ENCODE data around the gene JCHAIN. TPM values are rescaled to one million over a fixed set of nuclear protein-coding genes. Genes with fewer than 3 reads are reported as not detected.

The JCHAIN gene
- total RNA-seq, 1 donor from 2014 or later = 0.47 TPM

DNA sequence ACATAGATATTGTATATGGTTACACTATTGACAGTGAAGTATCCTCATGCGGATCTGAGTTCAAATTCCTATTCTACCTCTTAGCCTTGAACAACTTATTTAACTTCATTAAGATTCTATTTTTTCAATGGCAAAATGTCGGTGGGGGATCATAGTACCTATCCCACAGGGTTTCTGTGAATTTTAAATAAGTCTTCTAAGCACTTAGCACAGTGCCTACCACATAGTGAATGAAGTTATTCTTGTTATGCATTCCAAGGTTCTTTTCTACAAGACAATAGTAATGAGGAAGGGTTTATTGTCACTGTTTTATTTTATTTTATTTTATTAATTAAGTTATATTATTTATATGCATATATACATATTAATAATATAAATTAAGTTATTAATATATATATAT lies 46.5 kb downstream of the JCHAIN start:
- peaks cover 2% of the 10 kb centered on the region for H3K27me3 Mint-ChIP-seq (ENCODE audit: low read depth)
- H3K27ac Mint-ChIP-seq = no peak overlapping the region
- TF ChIP-seq, protein P1, sequence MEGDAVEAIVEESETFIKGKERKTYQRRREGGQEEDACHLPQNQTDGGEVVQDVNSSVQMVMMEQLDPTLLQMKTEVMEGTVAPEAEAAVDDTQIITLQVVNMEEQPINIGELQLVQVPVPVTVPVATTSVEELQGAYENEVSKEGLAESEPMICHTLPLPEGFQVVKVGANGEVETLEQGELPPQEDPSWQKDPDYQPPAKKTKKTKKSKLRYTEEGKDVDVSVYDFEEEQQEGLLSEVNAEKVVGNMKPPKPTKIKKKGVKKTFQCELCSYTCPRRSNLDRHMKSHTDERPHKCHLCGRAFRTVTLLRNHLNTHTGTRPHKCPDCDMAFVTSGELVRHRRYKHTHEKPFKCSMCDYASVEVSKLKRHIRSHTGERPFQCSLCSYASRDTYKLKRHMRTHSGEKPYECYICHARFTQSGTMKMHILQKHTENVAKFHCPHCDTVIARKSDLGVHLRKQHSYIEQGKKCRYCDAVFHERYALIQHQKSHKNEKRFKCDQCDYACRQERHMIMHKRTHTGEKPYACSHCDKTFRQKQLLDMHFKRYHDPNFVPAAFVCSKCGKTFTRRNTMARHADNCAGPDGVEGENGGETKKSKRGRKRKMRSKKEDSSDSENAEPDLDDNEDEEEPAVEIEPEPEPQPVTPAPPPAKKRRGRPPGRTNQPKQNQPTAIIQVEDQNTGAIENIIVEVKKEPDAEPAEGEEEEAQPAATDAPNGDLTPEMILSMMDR (IDR thresholded peaks at IDR 0.05; ENCODE audit: unreplicated experiment) = no peak

DNA sequence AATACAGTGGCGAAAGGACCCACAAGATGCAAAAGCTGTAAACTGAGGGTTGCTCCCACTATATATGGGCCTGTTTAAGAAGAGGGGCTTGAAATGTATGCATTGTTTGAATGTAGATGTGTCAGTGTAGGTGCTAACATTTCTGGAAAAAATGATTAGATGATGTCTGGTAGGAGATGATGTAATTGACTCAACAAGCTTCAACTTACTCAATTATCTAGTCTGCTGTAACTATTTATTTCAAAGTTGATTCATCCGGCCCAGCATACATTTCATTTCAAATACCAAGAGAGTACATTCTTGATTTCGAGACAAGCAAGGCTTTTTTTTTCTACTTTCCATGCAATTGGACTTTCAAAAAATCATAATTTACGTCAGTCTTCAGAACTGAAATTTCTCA lies 47.0 kb downstream of the JCHAIN start:
- no peak for DNase-seq (ENCODE audit: low spot score in 2 of 2, unreplicated experiment in 2 of 2)
- no peak overlapping the region for H3K4me3 Mint-ChIP-seq
- H3K9me3 Mint-ChIP-seq = peaks cover 5% of the 10 kb centered on the region
- no peak overlapping the region for H3K27ac Mint-ChIP-seq
- peaks cover 2% of the 10 kb centered on the region for H3K27me3 Mint-ChIP-seq (ENCODE audit: low read depth)
- H3K36me3 Mint-ChIP-seq = no peaks in the 10 kb centered on the region
- TF ChIP-seq, protein P1 (IDR thresholded peaks at IDR 0.05; ENCODE audit: unreplicated experiment) = no peak
- peaks cover 1% of the 10 kb centered on the region for H3K4me1 Mint-ChIP-seq

More for the DNA sequence above, 46.5 kb downstream of the JCHAIN start:
- Mint-ChIP-seq H3K36me3 (no peaks in the 10 kb centered on the region), H3K9me3 (peaks cover 5% of the 10 kb centered on the region), H3K4me1 (no peaks in the 10 kb centered on the region), H3K4me3 (no peak overlapping the region)
- DNase-seq (ENCODE audit: low spot score in 2 of 2, unreplicated experiment in 2 of 2) = no peak

DNA sequence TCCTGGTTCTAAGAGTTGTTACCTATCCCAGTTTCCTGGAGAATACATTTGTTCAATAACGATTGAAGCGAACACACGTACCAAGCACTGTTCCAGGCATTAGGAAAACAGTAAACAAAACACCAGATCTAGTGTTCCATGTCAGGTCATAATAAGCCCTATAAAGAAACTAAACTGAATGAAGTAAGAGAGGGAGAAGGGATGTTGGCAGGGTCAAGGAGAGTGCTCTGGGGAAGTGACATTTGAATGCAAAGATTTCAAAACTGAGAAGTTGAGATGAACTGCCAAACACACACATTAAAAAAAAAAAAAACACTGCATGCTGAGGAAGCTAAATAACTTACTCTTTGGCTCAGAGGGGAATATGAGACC lies 52.1 kb downstream of the JCHAIN start:
- DNase-seq (ENCODE audit: low spot score in 2 of 2, unreplicated experiment in 2 of 2) = no peak
- Mint-ChIP-seq H3K4me1 (peaks cover 19% of the 10 kb centered on the region), H3K4me3 (no peak overlapping the region), H3K27ac (peak overlapping the region; percentile 48), H3K36me3 (no peaks in the 10 kb centered on the region), H3K27me3 (ENCODE audit: low read depth) (peaks cover 2% of the 10 kb centered on the region), H3K9me3 (peaks cover 5% of the 10 kb centered on the region)
- TF ChIP-seq, protein P1 (IDR thresholded peaks at IDR 0.05; ENCODE audit: unreplicated experiment) = no peak

DNA sequence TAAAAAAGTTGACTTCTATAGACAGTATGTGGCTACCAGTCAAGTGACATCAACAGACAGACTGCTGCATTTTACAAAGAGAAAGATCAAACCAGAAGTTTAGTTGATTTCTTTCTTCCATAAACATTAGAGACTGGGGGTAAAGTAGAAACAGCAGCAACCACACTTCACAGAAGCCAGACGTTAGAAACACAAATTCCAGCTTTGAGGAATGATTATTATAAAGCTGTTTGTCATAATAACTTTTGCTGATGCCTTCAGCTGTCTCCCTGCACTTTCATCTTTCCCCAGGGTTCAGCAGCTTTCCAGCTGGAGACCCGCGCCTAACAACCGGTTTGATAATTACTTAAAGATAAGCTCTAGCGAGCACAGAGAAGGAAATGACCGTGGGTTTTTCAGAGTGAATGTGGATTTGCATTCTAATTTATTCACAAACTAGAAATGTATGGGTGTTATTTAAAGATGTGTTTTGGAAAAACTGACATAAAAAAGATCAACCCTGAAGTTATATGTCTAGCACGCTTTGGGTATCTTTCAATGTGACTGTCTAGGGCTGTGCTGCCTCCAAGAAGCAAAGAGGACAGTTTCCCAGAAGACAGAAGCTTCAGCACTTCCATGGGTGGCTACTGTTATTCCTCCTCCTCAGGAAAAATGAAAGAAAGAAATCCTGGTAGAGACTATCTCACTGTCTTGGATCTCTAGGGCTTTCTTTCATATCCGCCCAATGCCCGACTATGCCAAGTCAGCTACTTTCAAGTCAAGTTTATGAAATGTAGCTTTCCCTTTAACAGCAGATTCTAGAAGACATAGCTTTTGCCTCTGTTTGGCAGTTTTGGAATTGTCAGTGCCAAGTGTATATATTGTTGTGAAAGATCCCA lies 52.8 kb downstream of the JCHAIN start:
- Mint-ChIP-seq H3K4me1 (peaks cover 19% of the 10 kb centered on the region), H3K4me3 (peak overlapping the region; percentile 7), H3K27me3 (ENCODE audit: low read depth) (peaks cover 2% of the 10 kb centered on the region), H3K9me3 (peaks cover 4% of the 10 kb centered on the region), H3K27ac (peak overlapping the region; percentile 48), H3K36me3 (no peaks in the 10 kb centered on the region)
- TF ChIP-seq, protein P1 (IDR thresholded peaks at IDR 0.05; ENCODE audit: unreplicated experiment) = no peak
- no peak for DNase-seq (ENCODE audit: low spot score in 2 of 2, unreplicated experiment in 2 of 2)

DNA sequence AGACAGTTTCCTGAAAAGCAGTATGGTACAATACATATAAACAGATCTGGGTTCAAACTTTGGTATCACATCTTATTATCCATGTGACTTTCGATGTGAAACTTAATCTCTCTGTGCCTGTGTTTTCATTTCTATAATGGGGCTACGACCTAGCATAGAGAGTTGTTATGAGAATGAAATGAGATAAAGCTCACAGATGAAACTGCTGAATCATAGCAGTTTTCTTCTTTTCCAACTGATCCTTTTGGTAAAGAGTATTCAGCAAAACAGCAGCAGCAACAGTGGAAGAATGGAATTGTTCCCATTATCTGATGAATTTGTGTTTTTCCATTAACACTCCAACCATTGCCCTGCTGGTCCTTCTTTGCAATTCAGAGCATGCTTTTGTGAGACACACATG lies 58.0 kb downstream of the JCHAIN start:
- Mint-ChIP-seq H3K4me1 (peaks cover 8% of the 10 kb centered on the region), H3K27ac (no peak overlapping the region), H3K36me3 (no peaks in the 10 kb centered on the region), H3K9me3 (no peaks in the 10 kb centered on the region), H3K27me3 (ENCODE audit: low read depth) (no peaks in the 10 kb centered on the region), H3K4me3 (no peak overlapping the region)
- TF ChIP-seq, protein P1 (IDR thresholded peaks at IDR 0.05; ENCODE audit: unreplicated experiment) = no peak
- no peak for DNase-seq (ENCODE audit: low spot score in 2 of 2, unreplicated experiment in 2 of 2)

All from mesothelial cell of epicardium (in vitro differentiated cells).